ENCODE measurements around the gene ZYX. TPM values are rescaled to one million over a fixed set of nuclear protein-coding genes. Genes with fewer than 3 reads are reported as not detected.

The ZYX gene, protein sequence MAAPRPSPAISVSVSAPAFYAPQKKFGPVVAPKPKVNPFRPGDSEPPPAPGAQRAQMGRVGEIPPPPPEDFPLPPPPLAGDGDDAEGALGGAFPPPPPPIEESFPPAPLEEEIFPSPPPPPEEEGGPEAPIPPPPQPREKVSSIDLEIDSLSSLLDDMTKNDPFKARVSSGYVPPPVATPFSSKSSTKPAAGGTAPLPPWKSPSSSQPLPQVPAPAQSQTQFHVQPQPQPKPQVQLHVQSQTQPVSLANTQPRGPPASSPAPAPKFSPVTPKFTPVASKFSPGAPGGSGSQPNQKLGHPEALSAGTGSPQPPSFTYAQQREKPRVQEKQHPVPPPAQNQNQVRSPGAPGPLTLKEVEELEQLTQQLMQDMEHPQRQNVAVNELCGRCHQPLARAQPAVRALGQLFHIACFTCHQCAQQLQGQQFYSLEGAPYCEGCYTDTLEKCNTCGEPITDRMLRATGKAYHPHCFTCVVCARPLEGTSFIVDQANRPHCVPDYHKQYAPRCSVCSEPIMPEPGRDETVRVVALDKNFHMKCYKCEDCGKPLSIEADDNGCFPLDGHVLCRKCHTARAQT
- 124 and 271 TPM in 2 replicates for polyA plus RNA-seq (2012; rRNA removed)
- polyA plus RNA-seq (2012; cell fraction: cytosol; rRNA removed) = 159 and 266 TPM in 2 replicates
- 593 and 733 TPM in 2 replicates for polyA plus RNA-seq (2012; cell fraction: nucleus; rRNA removed)

- H3K4me1 ChIP-seq (ENCODE audit: control insufficient read depth in 1 of 2, insufficient read depth in 2 of 2, low read depth in 1 of 2, low read length in 1 of 2) = peaks cover 20 to 50% of the 10 kb centered on the region in 2 experiments; a peak in 3 of 4 replicates
- 0% methylated on average over 19 of the region's 72 CpGs for WGBS (ENCODE audit: low lambda C conversion rate)
- H3K4me3 ChIP-seq (ENCODE audit: low read depth in 2 of 2, low read length in 1 of 2) = peak within 1 kb of the TSS; percentile 79 to 99
- peak; percentile 99 for DNase-seq
- H3K79me2 ChIP-seq (ENCODE audit: insufficient read depth) = peaks cover 86% of the 10 kb centered on the region
- POLR2A ChIA-PET = interaction anchor here (0.6 to 1.4 kb wide), 3 partner anchors 18 to 118 kb away, joined by 3 to 5 read pairs (median 4); partner anchors contain the start of genes CASP2 and GSTK1
- CTCF ChIA-PET = interaction anchor here (0.6 to 5.8 kb wide), 34 partner anchors 9 to 521 kb away, joined by 3 to 50 read pairs (median 6); partner anchors contain the start of genes CASP2, EPHA1, GSTK1 and TCAF1
- peak within 1 kb of the TSS; percentile 58; the same call in 1 of the 2 replicates for H2AFZ ChIP-seq (ENCODE audit: low read depth)
- peaks cover 40% of the 10 kb centered on the region for H4K20me1 ChIP-seq (ENCODE audit: insufficient read depth)
- H3K36me3 ChIP-seq (replicated peaks in 1 of 2; ENCODE audit: control insufficient read depth in 1 of 2, insufficient read depth in 2 of 2, low read length in 1 of 2) = peaks cover 16 to 40% of the 10 kb centered on the region in 2 experiments
- no peaks in the 10 kb centered on the region for H3K27me3 ChIP-seq (ENCODE audit: insufficient read depth)
- peak within 1 kb of the TSS; percentile 91 to 100 for H3K27ac ChIP-seq (ENCODE audit: low read depth in 2 of 2, low read length in 1 of 2)
- no peaks in the 10 kb centered on the region for H3K9me2 ChIP-seq
- H3F3A ChIP-seq (replicated peaks; ENCODE audit: insufficient read depth) = peaks cover 23% of the 10 kb centered on the region
- H3K9ac ChIP-seq = peak within 1 kb of the TSS; percentile 99
- H3K9me3 ChIP-seq = no peaks in the 10 kb centered on the region
- peak within 1 kb of the TSS; percentile 100 for H3K4me2 ChIP-seq
- TF ChIP-seq, protein P1, sequence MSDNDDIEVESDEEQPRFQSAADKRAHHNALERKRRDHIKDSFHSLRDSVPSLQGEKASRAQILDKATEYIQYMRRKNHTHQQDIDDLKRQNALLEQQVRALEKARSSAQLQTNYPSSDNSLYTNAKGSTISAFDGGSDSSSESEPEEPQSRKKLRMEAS (IDR thresholded peaks at IDR 0.05; ENCODE audit: low read depth) = peak; percentile 40; the same call in 1 of the 2 replicates
- TF ChIP-seq CHD2 (IDR thresholded peaks at IDR 0.05; ENCODE audit: low read length, partially characterized antibody) = peak; percentile 75
- peak; percentile 95; the same call in 1 of the 2 replicates for TF ChIP-seq FOSL2 (IDR thresholded peaks at IDR 0.05; ENCODE audit: borderline replicate concordance, low read depth)
- TF ChIP-seq ELF1 (IDR thresholded peaks at IDR 0.05) = peak; percentile 34
- TF ChIP-seq USF2 (IDR thresholded peaks at IDR 0.05; ENCODE audit: borderline replicate concordance, low read depth, low read length) = no peak
- TF ChIP-seq NFIC (IDR thresholded peaks at IDR 0.05; ENCODE audit: borderline replicate concordance) = peak; percentile 13; the same call in 1 of the 2 replicates
- peak; percentile 49; the same call in 1 of the 2 replicates for TF ChIP-seq TCF12 (IDR thresholded peaks at IDR 0.05)
- TF ChIP-seq, protein P2, sequence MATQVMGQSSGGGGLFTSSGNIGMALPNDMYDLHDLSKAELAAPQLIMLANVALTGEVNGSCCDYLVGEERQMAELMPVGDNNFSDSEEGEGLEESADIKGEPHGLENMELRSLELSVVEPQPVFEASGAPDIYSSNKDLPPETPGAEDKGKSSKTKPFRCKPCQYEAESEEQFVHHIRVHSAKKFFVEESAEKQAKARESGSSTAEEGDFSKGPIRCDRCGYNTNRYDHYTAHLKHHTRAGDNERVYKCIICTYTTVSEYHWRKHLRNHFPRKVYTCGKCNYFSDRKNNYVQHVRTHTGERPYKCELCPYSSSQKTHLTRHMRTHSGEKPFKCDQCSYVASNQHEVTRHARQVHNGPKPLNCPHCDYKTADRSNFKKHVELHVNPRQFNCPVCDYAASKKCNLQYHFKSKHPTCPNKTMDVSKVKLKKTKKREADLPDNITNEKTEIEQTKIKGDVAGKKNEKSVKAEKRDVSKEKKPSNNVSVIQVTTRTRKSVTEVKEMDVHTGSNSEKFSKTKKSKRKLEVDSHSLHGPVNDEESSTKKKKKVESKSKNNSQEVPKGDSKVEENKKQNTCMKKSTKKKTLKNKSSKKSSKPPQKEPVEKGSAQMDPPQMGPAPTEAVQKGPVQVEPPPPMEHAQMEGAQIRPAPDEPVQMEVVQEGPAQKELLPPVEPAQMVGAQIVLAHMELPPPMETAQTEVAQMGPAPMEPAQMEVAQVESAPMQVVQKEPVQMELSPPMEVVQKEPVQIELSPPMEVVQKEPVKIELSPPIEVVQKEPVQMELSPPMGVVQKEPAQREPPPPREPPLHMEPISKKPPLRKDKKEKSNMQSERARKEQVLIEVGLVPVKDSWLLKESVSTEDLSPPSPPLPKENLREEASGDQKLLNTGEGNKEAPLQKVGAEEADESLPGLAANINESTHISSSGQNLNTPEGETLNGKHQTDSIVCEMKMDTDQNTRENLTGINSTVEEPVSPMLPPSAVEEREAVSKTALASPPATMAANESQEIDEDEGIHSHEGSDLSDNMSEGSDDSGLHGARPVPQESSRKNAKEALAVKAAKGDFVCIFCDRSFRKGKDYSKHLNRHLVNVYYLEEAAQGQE (IDR thresholded peaks at IDR 0.05; ENCODE audit: low read depth, low read length) = peak; percentile 51
- TF ChIP-seq, protein P3, sequence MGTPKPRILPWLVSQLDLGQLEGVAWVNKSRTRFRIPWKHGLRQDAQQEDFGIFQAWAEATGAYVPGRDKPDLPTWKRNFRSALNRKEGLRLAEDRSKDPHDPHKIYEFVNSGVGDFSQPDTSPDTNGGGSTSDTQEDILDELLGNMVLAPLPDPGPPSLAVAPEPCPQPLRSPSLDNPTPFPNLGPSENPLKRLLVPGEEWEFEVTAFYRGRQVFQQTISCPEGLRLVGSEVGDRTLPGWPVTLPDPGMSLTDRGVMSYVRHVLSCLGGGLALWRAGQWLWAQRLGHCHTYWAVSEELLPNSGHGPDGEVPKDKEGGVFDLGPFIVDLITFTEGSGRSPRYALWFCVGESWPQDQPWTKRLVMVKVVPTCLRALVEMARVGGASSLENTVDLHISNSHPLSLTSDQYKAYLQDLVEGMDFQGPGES (IDR thresholded peaks at IDR 0.05; ENCODE audit: low read depth, low read length) = no peak
- TF ChIP-seq GABPA (IDR thresholded peaks at IDR 0.05; ENCODE audit: low read depth) = peak; percentile 67
- TF ChIP-seq RFX5 (IDR thresholded peaks at IDR 0.05; ENCODE audit: low read length) = no peak
- TF ChIP-seq FOXM1 (IDR thresholded peaks at IDR 0.05; ENCODE audit: low read depth) = no peak; the same call in 1 of the 2 replicates
- TF ChIP-seq, protein P4, sequence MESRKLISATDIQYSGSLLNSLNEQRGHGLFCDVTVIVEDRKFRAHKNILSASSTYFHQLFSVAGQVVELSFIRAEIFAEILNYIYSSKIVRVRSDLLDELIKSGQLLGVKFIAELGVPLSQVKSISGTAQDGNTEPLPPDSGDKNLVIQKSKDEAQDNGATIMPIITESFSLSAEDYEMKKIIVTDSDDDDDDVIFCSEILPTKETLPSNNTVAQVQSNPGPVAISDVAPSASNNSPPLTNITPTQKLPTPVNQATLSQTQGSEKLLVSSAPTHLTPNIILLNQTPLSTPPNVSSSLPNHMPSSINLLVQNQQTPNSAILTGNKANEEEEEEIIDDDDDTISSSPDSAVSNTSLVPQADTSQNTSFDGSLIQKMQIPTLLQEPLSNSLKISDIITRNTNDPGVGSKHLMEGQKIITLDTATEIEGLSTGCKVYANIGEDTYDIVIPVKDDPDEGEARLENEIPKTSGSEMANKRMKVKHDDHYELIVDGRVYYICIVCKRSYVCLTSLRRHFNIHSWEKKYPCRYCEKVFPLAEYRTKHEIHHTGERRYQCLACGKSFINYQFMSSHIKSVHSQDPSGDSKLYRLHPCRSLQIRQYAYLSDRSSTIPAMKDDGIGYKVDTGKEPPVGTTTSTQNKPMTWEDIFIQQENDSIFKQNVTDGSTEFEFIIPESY (IDR thresholded peaks at IDR 0.05; ENCODE audit: borderline replicate concordance, low read depth) = peak; percentile 56; the same call in 1 of the 2 replicates
- peak; percentile 79 for TF ChIP-seq JUND (IDR thresholded peaks at IDR 0.05)
- TF ChIP-seq, protein P5, sequence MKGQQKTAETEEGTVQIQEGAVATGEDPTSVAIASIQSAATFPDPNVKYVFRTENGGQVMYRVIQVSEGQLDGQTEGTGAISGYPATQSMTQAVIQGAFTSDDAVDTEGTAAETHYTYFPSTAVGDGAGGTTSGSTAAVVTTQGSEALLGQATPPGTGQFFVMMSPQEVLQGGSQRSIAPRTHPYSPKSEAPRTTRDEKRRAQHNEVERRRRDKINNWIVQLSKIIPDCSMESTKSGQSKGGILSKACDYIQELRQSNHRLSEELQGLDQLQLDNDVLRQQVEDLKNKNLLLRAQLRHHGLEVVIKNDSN (IDR thresholded peaks at IDR 0.05; ENCODE audit: borderline replicate concordance, low read depth) = no peak
- no peak for TF ChIP-seq MEF2A (IDR thresholded peaks at IDR 0.05; ENCODE audit: borderline replicate concordance, low read depth)
- TF ChIP-seq TAF1 (IDR thresholded peaks at IDR 0.05; ENCODE audit: borderline replicate concordance, low read depth, low read length) = peak; percentile 93
- TF ChIP-seq RCOR1 (IDR thresholded peaks at IDR 0.05; ENCODE audit: low read length) = no peak
- TF ChIP-seq YY1 (IDR thresholded peaks at IDR 0.05; ENCODE audit: low read depth) = 0 out of 2 replicates have a peak, but pooled peaks have one; percentile 18
- no peak for TF ChIP-seq GATA2 (CRISPR knock-in tag; IDR thresholded peaks at IDR 0.05)
Observed at GRCh38 chr7:143380646-143381426, at the start of gene ZYX. Gene ZYX, plus strand, starts transcription at chr7:143381345. Its CDS starts 227 bp downstream, at chr7:143381572.
